ENCODE measurements around the gene ALDH9A1. TPM values are rescaled to one million over a fixed set of nuclear protein-coding genes. Genes with fewer than 3 reads are reported as not detected.

ALDH9A1 gene
- total and polyA plus RNA-seq, 10 of the 15 experiments (the other 5 are each of a cell fraction or from before 2014, with no cell fraction given) = 25.7 to 106 (median 36.3) TPM

GRCh38 chr1:165742194-165742593, 43.8 kb upstream of the ALDH9A1 start (continued):
- TF ChIP-seq SP1 (IDR thresholded peaks at IDR 0.05; ENCODE audit: low read depth, low read length) (no peak), CEBPB (IDR thresholded peaks at IDR 0.05; ENCODE audit: borderline replicate concordance in 1 of 2, low read depth in 2 of 2, low read length in 2 of 2) (no peak), HDGF (IDR thresholded peaks at IDR 0.05) (no peak)

GRCh38 chr1:165738794-165739193, 40.4 kb upstream of the ALDH9A1 start:
- H3K9me3 ChIP-seq (replicated peaks; ENCODE audit: control insufficient read depth, insufficient read depth, low read length) = no peaks in the 10 kb centered on the region
- DNase-seq (ENCODE audit: low read depth, low spot score) = no peak
- no TSS peak for BruUV-seq (replicated peaks)
- peaks cover 12% of the 10 kb centered on the region for H3K4me1 ChIP-seq (ENCODE audit: control insufficient read depth, insufficient read depth, low read length)
- ChIA-PET SMC1A (ENCODE audit: uncharacterized antibody, unreplicated experiment) (interaction anchor here (1.0 to 1.8 kb wide), 4 partner anchors 18 to 175 kb away, joined by 3 to 5 read pairs (median 4); no protein-coding TSS in a partner anchor), CTCF (interaction anchor here (0.6 to 1.5 kb wide), 8 partner anchors 10 to 204 kb away, joined by 3 to 6 read pairs (median 3); partner anchors contain the start of gene ALDH9A1), POLR2A (interaction anchor here (0.6 kb wide), 1 partner anchor 17 kb away, joined by 3 read pairs; no protein-coding TSS in a partner anchor), RAD21 (ENCODE audit: unreplicated experiment) (interaction anchor here (1.7 kb wide), 1 partner anchor 30 kb away, joined by 4 read pairs; the partner anchor contains the start of gene TMCO1)
- no peak overlapping the region for H2AFZ ChIP-seq (ENCODE audit: control insufficient read depth, low read depth, low read length)
- H3K27ac ChIP-seq (ENCODE audit: control insufficient read depth, insufficient read depth) = no peak overlapping the region
- ATAC-seq = peak; percentile 73
- H3K79me2 ChIP-seq (ENCODE audit: control insufficient read depth, insufficient read depth, low read length) = 0 out of 2 replicates have a peak, but pooled peaks cover 1% of the 10 kb centered on the region
- TF ChIP-seq RUNX3 (IDR thresholded peaks at IDR 0.05; ENCODE audit: low read length) (no peak), POU2F2 (IDR thresholded peaks at IDR 0.05; ENCODE audit: borderline replicate concordance, low read depth, low read length) (peak; percentile 57; the same call in 1 of the 3 replicates), SIX5 (IDR thresholded peaks at IDR 0.05; ENCODE audit: low read depth, low read length, severe bottlenecking) (no peak), ZNF592 (IDR thresholded peaks at IDR 0.05) (no peak)
- peak; percentile 41 for FAIRE-seq
- intact Hi-C loops (cut with micrococcal nuclease; ENCODE audit: unreplicated experiment) (no loop called here), in situ Hi-C loops (cut with MboI) (no loop called here)
- H3K36me3 ChIP-seq (ENCODE audit: control insufficient read depth in 2 of 2, insufficient read depth in 2 of 2, low read length in 1 of 2) = peaks cover 2 to 14% of the 10 kb centered on the region in 2 experiments; a peak in 3 of 4 replicates
- no peak overlapping the region for H3K4me3 ChIP-seq
- H4K20me1 ChIP-seq (ENCODE audit: control insufficient read depth, insufficient read depth) = no peaks in the 10 kb centered on the region
- H3K27me3 ChIP-seq (replicated peaks in 1 of 2; ENCODE audit: control insufficient read depth in 2 of 2, insufficient read depth in 2 of 2, low read length in 1 of 2) = no peaks in the 10 kb centered on the region
- H3K4me2 ChIP-seq (ENCODE audit: control insufficient read depth, insufficient read depth) = 0 out of 2 replicates have a peak overlapping the region, but pooled peaks have one; percentile 30
- WGBS (ENCODE audit: insufficient coverage, insufficient replicate concordance, low lambda C conversion rate, missing lambda C conversion rate) = 65% methylated on average over 1 of the region's 1 CpG
- no peak overlapping the region for H3K9ac ChIP-seq (ENCODE audit: control insufficient read depth, insufficient read depth, low read length)

Measured in GM12878 (cell line).